IPS-NIHi7 (cell line): Measurements from ENCODE around the gene DNAH12.
"Not testable (repeated sequence)": the region's sequence is repeated elsewhere in the genome, so short reads cannot be mapped to it uniquely, and the experiment has no call there.

Experiments
- DNase-seq: peaks from one replicate; pipeline ENCODE4 v3.0.0; 2012; ENCODE audit warnings: mixed read lengths; ENCODE audit errors: extremely low spot score

DNAH12 gene

GRCh38 chr3:57545636-57546268 lies 1.6 kb upstream of the DNAH12 start:
- no peak for DNase-seq

- DNase-seq = no peak
These were observed 5.7 kb downstream of the DNAH12 start for GRCh38 chr3:57538465-57538864.

DNA sequence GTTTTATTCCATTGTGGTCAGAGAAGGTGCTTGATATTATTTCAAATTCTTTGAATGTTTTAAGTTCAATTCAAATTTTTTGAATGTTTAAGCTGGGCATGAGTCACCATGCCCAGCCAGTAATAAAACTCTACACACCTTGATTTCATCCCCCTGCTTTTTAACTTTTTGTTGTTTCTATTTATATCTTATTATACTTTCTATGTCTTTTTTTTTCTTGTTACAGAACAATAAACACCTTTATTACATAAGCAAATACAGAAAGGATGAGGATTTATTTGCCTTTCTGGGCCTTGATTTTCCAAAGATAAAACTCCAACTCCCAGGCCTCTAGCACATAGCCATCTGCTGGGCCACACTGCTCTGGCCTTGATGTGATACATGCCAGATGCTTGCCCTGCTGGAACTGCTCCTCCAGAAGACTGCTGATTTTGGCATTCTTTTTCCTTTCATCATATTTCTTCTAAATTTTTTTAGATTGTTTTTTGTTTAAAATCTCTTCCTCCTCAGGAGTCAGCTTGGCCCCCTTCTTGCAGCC lies 14.0 kb downstream of the DNAH12 start:
- no peak for DNase-seq

DNA sequence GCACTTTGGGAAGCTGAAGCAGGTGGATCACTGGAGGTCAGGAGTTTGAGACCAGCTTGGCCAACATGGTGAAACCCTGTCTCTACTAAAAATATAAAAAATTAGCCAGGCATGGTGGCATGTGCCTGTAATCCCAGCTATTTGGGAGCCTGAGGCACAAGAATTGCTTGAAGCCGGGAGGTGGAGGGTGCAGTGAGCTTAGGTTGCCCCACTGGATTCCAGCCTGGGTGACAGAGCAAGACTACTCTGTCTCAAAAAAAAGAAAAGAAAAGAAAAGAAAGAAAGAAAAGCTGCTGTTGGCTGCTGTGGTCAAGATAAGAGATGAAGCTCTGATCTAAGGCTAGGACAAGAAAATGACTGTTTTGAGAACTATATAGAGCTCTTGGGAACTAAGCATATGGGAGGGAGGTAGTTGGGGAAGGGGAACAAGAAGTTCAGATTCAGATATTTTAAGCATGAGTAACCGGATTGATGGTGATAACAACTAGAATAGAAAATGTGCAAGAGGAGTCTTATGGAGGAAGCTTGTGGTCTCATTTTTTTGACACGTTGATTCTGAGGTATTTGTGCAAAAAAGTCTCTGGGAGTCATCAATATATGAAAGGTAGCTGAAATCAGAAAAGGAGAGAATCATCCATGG lies 25.7 kb downstream of the DNAH12 start:
- DNase-seq = no peak

DNA sequence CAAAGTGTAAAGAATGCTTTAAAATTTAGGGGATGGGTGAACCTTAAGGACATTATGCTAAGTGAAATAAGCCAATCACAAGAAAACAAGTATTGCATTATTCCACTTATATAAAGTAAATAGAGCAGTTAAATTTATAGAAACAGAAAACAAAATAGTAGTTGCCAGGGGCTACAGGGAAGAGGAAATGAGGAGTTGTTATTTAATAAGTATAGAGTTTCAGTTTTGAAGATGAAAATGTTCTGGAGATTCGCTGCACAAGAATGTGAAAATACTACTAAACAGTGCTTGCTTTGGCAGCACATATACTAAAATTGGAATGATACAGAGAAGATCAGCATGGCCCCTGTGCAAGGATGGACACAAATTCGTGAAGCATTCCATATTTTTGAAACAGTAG lies 32.0 kb downstream of the DNAH12 start:
- DNase-seq = no peak

GRCh38 chr3:57505901-57506300 lies 38.2 kb downstream of the DNAH12 start:
- DNase-seq = no peak

DNA sequence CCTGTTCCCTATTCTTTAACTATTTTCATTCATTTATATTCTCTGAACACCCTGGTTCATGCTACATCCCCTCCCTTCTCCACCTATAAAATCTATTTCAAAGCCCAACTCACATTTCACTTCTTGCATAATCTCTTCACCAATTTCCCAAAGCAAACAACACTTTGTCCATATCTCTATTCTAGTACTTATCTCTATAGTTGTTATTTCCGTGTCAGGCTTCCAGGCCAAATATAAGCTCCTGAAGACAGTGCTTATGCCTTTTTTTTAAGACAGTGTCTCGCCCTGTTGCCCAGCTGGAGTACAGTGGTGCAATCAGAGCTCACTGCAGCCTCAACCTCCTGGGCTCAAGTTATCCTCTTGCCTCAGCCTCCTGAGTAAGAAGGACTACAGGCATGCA lies 43.6 kb downstream of the DNAH12 start:
- no peak for DNase-seq

GRCh38 chr3:57497904-57498303 lies 46.2 kb downstream of the DNAH12 start:
- DNase-seq = no peak

DNA sequence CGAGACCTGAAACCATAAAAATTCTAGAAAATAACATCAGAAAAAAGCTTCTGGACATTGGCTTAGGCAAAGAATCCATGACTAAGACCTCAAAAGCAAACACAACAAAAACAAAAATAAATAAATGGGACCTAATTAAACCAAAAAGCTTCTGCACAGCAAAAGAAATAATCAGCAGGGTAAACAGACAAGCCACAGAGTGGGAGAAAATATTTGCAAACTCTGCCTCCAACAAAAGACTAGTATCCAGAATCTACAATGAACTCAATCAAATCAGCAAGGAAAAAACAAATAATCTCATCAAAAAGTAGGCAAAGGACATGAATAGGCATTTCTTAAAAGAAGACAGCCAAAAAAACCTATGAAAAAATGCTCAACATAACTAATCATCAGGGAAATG lies 59.6 kb downstream of the DNAH12 start:
- DNase-seq = no peak

DNA sequence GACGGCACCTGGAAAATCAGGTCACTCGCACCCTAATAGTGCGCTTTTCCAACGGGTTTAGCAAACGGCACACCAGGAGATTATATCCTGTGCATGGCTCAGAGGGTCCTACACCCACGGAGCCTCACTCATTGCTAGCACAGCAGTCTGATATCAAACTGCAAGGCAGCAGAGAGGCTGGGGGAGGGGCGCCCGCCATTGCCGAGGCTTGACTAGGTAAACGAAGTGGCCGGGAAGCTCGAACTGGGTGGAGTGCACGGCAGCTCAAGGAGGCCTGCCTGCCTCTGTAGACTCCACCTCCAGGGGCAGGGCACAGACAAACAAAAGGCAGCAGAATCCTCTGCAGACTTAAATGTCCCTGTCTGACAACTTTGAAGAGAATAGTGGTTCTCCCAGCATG lies 67.0 kb downstream of the DNAH12 start:
- DNase-seq = not testable (repeated sequence)

- no peak for DNase-seq
These were observed 79.3 kb downstream of the DNAH12 start for GRCh38 chr3:57464801-57465200.

DNA sequence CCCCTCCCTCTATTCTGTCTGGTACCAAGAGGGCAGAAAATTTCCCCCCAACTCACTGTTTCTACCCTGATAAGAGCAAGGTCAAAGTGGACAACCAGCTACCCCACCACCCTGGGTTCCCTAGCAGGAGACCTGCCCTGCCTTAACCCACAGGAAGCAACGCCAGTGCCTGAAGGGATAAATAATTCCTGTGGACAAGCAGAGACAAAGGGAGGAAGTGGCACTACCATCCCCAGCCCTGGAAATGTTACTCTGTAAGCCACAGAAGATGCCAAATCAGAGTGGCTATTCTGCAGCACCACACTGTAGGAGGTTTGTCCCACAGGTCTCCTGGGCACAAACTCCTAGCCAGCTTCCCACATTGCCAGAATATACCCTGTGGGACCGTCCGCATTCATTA lies 80.1 kb downstream of the DNAH12 start:
- DNase-seq = no peak

DNA sequence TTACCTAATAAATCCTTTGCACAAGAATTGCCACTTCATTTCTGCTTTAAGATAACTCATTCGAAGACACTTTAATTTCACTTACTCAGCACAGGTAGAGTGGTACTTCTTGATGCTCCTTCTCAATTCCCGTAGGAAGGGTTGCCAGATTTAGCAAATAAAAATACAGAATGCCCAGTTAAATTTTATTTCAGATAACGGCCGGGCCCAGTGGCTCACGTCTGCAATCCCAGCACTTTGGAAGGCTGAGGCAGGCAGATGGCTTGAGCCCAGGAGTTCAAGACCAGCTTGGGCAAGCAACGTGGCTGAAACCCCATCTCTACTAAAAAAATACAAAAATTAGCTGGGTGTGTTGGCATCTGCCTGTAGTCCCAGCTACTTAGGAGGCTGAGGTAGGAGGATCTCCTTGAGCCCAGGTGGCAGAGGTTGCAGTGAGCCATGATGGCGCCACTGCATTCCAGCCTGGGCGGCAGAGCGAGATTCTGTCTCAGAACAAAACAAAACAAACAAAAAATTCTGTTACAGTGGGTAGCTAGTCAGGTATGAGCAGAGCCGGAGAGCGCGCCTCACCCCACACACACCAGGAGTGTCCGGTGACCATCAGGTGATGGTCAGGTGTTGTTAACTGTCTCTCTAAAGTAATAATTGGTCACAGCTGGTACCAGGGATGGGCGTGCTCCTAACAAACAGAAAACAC lies 92.8 kb downstream of the DNAH12 start:
- no peak for DNase-seq

DNA sequence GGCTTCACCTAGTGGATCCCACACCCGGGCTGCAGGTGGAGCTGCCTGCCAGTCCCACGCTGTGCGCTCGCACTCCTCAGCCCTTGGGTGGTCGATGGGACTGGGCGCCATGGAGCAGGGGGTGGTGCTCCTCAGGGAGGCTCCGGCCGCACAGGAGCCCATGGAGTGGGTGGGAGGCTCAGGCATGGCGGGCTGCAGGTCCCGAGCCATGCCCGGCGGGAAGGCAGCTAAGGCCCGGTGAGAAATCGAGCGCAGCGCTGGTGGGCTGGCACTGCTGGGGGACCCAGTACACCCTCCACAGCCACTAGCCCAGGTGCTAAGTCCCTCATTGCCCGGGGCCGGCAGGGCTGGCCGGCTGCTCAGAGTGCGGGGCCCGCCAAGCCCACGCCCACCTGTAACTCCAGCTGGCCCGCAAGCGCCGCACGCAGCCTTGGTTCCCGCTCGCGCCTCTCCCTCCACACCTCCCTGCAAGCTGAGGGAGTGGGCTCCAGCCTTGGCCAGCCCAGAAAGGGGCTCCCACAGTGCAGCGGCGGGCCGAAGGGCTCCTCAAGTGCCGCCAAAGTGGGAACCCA lies 94.8 kb downstream of the DNAH12 start:
- DNase-seq = not testable (repeated sequence)

GRCh38 chr3:57448489-57448888 lies 95.7 kb downstream of the DNAH12 start:
- DNase-seq = not testable (repeated sequence)

- no peak for DNase-seq
These were observed 97.8 kb downstream of the DNAH12 start for GRCh38 chr3:57446318-57446841.

- DNase-seq = no peak
These were observed 99.7 kb downstream of the DNAH12 start for GRCh38 chr3:57444469-57444868.

- DNase-seq = not testable (repeated sequence)
These were observed 104.0 kb downstream of the DNAH12 start for GRCh38 chr3:57440144-57440543.

- not testable (repeated sequence) for DNase-seq
These were observed 105.7 kb downstream of the DNAH12 start for GRCh38 chr3:57438460-57438859.

DNA sequence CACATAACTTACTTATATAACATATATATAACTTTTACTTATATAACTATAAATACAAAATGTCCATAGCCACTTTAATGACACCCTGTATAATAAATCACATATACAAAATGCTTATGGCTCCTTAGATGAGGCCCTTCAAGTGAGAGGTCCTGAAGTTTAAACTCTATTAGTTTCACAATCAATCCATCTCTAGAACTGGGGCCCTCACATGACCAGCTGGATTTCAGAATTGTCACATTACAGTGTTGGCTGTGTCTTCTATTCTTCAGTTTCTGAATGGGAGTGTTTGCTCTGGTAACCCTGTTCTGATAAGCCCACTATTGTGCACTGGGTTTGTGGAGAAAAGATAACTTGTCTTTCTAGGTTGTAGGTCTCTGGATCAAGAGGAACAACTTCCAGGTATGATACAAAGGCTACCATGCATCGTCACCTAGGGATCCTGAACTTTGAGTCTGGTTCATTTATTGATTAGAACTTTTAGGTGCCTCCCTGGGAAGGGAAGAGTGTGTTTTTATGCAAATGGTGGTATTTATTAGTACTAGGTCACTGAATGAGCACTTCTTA lies 107.9 kb downstream of the DNAH12 start:
- no peak for DNase-seq

- DNase-seq = peak; percentile 41
These were observed 110.1 kb downstream of the DNAH12 start for GRCh38 chr3:57434041-57434440.

DNA sequence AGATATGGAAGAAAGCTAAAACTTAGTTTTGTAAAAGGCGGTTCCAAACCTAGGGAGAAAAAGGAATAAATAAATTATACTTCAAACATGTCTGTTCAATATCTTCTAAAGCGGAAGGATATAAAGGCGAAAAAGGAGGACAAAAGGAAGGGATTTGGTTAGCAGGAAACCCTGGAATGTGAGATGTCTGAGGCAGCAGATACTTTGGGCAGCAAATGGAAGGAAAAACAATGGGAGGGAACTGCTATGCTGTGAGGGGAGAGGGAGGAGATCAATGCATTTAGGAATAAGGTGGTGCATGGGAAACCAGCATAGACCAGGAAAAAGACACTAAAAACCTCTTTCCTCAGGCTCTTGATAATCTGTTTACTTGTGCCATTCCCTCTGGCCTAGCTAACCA lies 120.8 kb downstream of the DNAH12 start:
- DNase-seq = peak; percentile 23
